Endothelial cell of umbilical vein (primary cell): ENCODE results near the gene DKK3. TPM values are rescaled to one million over a fixed set of nuclear protein-coding genes. Genes with fewer than 3 reads are reported as not detected.
A peak's percentile ranks its signal among the peaks of the same experiment; 100 is the strongest.

Source experiments
- BruUV-seq: library from RNA; stranded (reverse); fragments of 400-500 nt; replicated peaks from 2 replicates; lab custom pipeline; 2021; lab: Mats Ljungman, UMichigan
- CTCF ChIA-PET: fragments of 300-600, 350-600 bp; sonication (Branson Sonifier 250); formaldehyde crosslinking; loops from one replicate; lab custom pipeline; 2021; ENCODE audit warnings: antibody characterized with exemption, inconsistent platforms; lab: Charles Lee
- POLR2A ChIA-PET: fragments of 300-600, 350-600 bp; sonication (Branson Sonifier 250); formaldehyde crosslinking; loops from one replicate; lab custom pipeline; 2021; ENCODE audit warnings: antibody characterized with exemption, inconsistent platforms; lab: Charles Lee
- DNase-seq: peaks from one replicate; pipeline ENCODE4 v3.0.0-alpha.2; 2011; ENCODE audit warnings: low read depth, low spot score
- FAIRE-seq: peaks from 2 replicates; lab custom pipeline; 2011; peaks lifted over from hg19 to GRCh38; lab: Jason Lieb, UNC
- H2AFZ ChIP-seq: 2 replicates; pipeline ENCODE4 v1.6.0; 2012; ENCODE audit warnings: low read depth, low read length, control low read depth, inconsistent platforms
- H3K27ac ChIP-seq: 2 replicates; pipeline ENCODE4 v1.5.1; 2011; ENCODE audit warnings: low read depth, mild to moderate bottlenecking, control low read depth, low read length, moderate library complexity; ENCODE audit not compliant: insufficient read depth
- H3K27me3 ChIP-seq, 2 experiments: 2 replicates each; pipeline versions ENCODE4 v1.6.0 to v1.6.1; 2011; ENCODE audit warnings: low read length in 2 of 2, mixed read lengths in 1 of 2; ENCODE audit not compliant: control insufficient read depth in 2 of 2, insufficient read depth in 2 of 2
- H3K36me3 ChIP-seq, 2 experiments: 2 replicates in 1 of 2; 3 replicates in 1 of 2; pipeline ENCODE4 v1.5.1; 2011; ENCODE audit warnings: low read length in 2 of 2, mild to moderate bottlenecking in 1 of 2, moderate library complexity in 1 of 2; ENCODE audit not compliant: control insufficient read depth in 2 of 2, insufficient read depth in 2 of 2; ENCODE audit errors: extremely low read depth in 1 of 2
- H3K4me1 ChIP-seq: 3 replicates; pipeline ENCODE4 v1.5.1; 2011; ENCODE audit warnings: mild to moderate bottlenecking, low read length; ENCODE audit not compliant: control insufficient read depth, insufficient read depth; ENCODE audit errors: extremely low read depth
- H3K4me2 ChIP-seq: 2 replicates; pipeline ENCODE4 v1.6.1; 2011; ENCODE audit warnings: low read length, control low read depth, mixed read lengths; ENCODE audit not compliant: insufficient read depth
- H3K4me3 ChIP-seq, 3 experiments: fragments of 200-600 bp in 1 of 3; sonication (generic), shearing (Covaris generic) in 1 of 3; replicated peaks in 1 of 3; 2 replicates each; pipeline ENCODE4 v1.5.1; 2011 to 2016; ENCODE audit warnings: control low read depth in 3 of 3, low read length in 3 of 3, mild to moderate bottlenecking in 2 of 3, inconsistent platforms in 1 of 3, low read depth in 1 of 3, moderate library complexity in 1 of 3; ENCODE audit not compliant: insufficient read depth in 1 of 3
- H3K79me2 ChIP-seq: 2 replicates; pipeline ENCODE4 v1.6.0; 2012; ENCODE audit warnings: low read length, inconsistent platforms; ENCODE audit not compliant: control insufficient read depth, insufficient read depth
- H3K9ac ChIP-seq: replicated peaks from 2 replicates; pipeline ENCODE3; 2011; ENCODE audit warnings: low read length, control low read depth; ENCODE audit not compliant: insufficient read depth; ENCODE audit errors: extremely low read depth
- H3K9me1 ChIP-seq: replicated peaks from 3 replicates; pipeline ENCODE4 v1.6.0; 2011; ENCODE audit warnings: mild to moderate bottlenecking, low read length; ENCODE audit not compliant: control insufficient read depth, insufficient read depth; ENCODE audit errors: extremely low read depth
- H3K9me3 ChIP-seq: replicated peaks from 2 replicates; pipeline ENCODE4 v1.5.1; 2012; ENCODE audit warnings: low read length, inconsistent platforms; ENCODE audit not compliant: control insufficient read depth, insufficient read depth
- H4K20me1 ChIP-seq: replicated peaks from 2 replicates; pipeline ENCODE3; 2011; ENCODE audit warnings: mild to moderate bottlenecking, low read length; ENCODE audit not compliant: control insufficient read depth, insufficient read depth; ENCODE audit errors: extremely low read depth
- CTCF ChIP-seq, 2 donors: IDR thresholded peaks; 1 replicate in 1 of 2; 2 replicates in 1 of 2; pipeline ENCODE4 v1.5.1; 2011; ENCODE audit warnings: low read length in 2 of 2, mild to moderate bottlenecking in 2 of 2, moderate library complexity in 2 of 2, control low read depth in 1 of 2, inconsistent platforms in 1 of 2, low read depth in 1 of 2; ENCODE audit not compliant: insufficient read depth in 1 of 2; ENCODE audit errors: extremely low read depth in 1 of 2
- EZH2 ChIP-seq: IDR thresholded peaks from 2 replicates; pipeline ENCODE4 v1.6.1; 2012; ENCODE audit warnings: borderline replicate concordance, low read depth, mild to moderate bottlenecking, moderate library complexity, low read length, inconsistent platforms; ENCODE audit not compliant: severe bottlenecking
- FOS ChIP-seq: IDR thresholded peaks from 2 replicates; pipeline ENCODE4 v1.6.1; 2011; ENCODE audit warnings: mild to moderate bottlenecking, low read length, moderate library complexity, borderline replicate concordance; ENCODE audit not compliant: insufficient read depth
- GATA2 ChIP-seq: IDR thresholded peaks from 2 replicates; pipeline ENCODE4 v1.7.0; 2011; ENCODE audit warnings: low read depth, mild to moderate bottlenecking, moderate library complexity, mixed read lengths, low read length; ENCODE audit not compliant: insufficient read length, insufficient read depth
- JUN ChIP-seq: IDR thresholded peaks from 2 replicates; pipeline ENCODE4 v1.6.1; 2011; ENCODE audit warnings: borderline replicate concordance, low read depth; ENCODE audit not compliant: insufficient read length, insufficient read depth
- MAX ChIP-seq: IDR thresholded peaks from 2 replicates; pipeline ENCODE4 v1.6.1; 2011; ENCODE audit not compliant: insufficient read depth, insufficient read length
- MYC ChIP-seq: IDR thresholded peaks from one replicate; pipeline ENCODE4 v1.6.1; 2011; ENCODE audit warnings: mild to moderate bottlenecking, low read depth, low read length
- POLR2A ChIP-seq: IDR thresholded peaks from 2 replicates; pipeline ENCODE4 v1.6.1; 2012; ENCODE audit warnings: low read depth, mild to moderate bottlenecking, control low read depth, low read length
- POLR2AphosphoS5 ChIP-seq: IDR thresholded peaks from 2 replicates; pipeline ENCODE4 v1.6.1; 2012; ENCODE audit warnings: low read depth, mild to moderate bottlenecking, control low read depth, low read length, moderate library complexity; ENCODE audit not compliant: insufficient read depth
- dilution Hi-C: fragments of 300-500 bp; cut with MboI; formaldehyde crosslinking; loops from one replicate; pipeline ENCODE4 v1.15.0; 2019; ENCODE audit warnings: low sequenced_read_pairs; ENCODE audit not compliant: extremely low pct_ligation_motif_present
- intact Hi-C: fragments of 100-400 bp; cut with micrococcal nuclease; formaldehyde crosslinking; loops from one replicate; pipeline ENCODE4 v1.10.0; 2022
- polyA plus RNA-seq, 4 experiments: library from polyadenylated mRNA; depleted of rRNA in 3 of 4; stranded (reverse) in 3 of 4; unstranded in 1 of 4; fragments of >200 nt; gene quantifications; 2 replicates each; pipeline versions ENCODE4 v1.2.1 to v1.2.3, GENCODE V29; 2011 to 2012; ENCODE audit warnings: missing spikeins in 1 of 4
- total RNA-seq: library from RNA; stranded (reverse); gene quantifications from 2 replicates; pipeline ENCODE4 v1.2.3, GENCODE V29; 2021

The DKK3 gene
- total and polyA plus RNA-seq, 2 donors (not counting 3 experiments of a cell fraction or from before 2014, with no cell fraction given) = 131 to 335 TPM

- no peaks in the 10 kb centered on the region for H4K20me1 ChIP-seq
- H3K4me1 ChIP-seq = peaks cover 6% of the 10 kb centered on the region
- H3K79me2 ChIP-seq = no peaks in the 10 kb centered on the region
- no peaks in the 10 kb centered on the region for H3K27me3 ChIP-seq
- intact Hi-C loops = loop anchor here (1.0 kb wide), 4 partner anchors 113 to 351 kb away; no protein-coding TSS in a partner anchor
- no peak overlapping the region for H3K27ac ChIP-seq
- H3K9me3 ChIP-seq = no peaks in the 10 kb centered on the region
- no peak overlapping the region for H3K4me3 ChIP-seq
- no peaks in the 10 kb centered on the region for H3K9me1 ChIP-seq
- ChIA-PET POLR2A (no interaction called here), CTCF (interaction anchor here (0.5 to 2.4 kb wide), 54 partner anchors 9 to 357 kb away, joined by 3 to 108 read pairs (median 4); partner anchors contain the start of genes DKK3, MICAL2 and USP47)
- dilution Hi-C loops = no loop called here
- no peak overlapping the region for H2AFZ ChIP-seq
- no peak overlapping the region for H3K9ac ChIP-seq
- no peak overlapping the region for H3K4me2 ChIP-seq
- FAIRE-seq (peak; percentile 21), DNase-seq (peak; percentile 79)
- peak; percentile 32 to 51 for TF ChIP-seq CTCF (IDR thresholded peaks at IDR 0.05; ENCODE audit: extremely low read depth in 1 of 2, insufficient read depth in 1 of 2, low read depth in 1 of 2, low read length in 2 of 2)
- no peak for TF ChIP-seq JUN
- BruUV-seq = no TSS peak
- H3K36me3 ChIP-seq = peaks cover 0 to 16% of the 10 kb centered on the region in 2 experiments
These were observed 76.9 kb downstream of the DKK3 start for GRCh38 chr11:11931461-11932055.

GRCh38 chr11:11929920-11930319 lies 78.5 kb downstream of the DKK3 start:
- no peak overlapping the region for H2AFZ ChIP-seq
- H3K27me3 ChIP-seq = no peaks in the 10 kb centered on the region
- ChIA-PET POLR2A (no interaction called here), CTCF (interaction anchor here (1.2 to 2.7 kb wide), 2 partner anchors 58 to 114 kb away, joined by 3 to 21 read pairs; no protein-coding TSS in a partner anchor)
- dilution Hi-C loops (no loop called here), intact Hi-C loops (no loop called here)
- no peaks in the 10 kb centered on the region for H4K20me1 ChIP-seq
- H3K9me1 ChIP-seq = no peaks in the 10 kb centered on the region
- DNase-seq (no peak), FAIRE-seq (no peak)
- H3K27ac ChIP-seq = no peak overlapping the region
- no peak overlapping the region for H3K4me2 ChIP-seq
- H3K9me3 ChIP-seq = no peaks in the 10 kb centered on the region
- H3K9ac ChIP-seq = no peak overlapping the region
- H3K4me1 ChIP-seq = peaks cover 6% of the 10 kb centered on the region
- H3K79me2 ChIP-seq = no peaks in the 10 kb centered on the region
- BruUV-seq = no TSS peak
- peaks cover 0 to 16% of the 10 kb centered on the region in 2 experiments for H3K36me3 ChIP-seq
- no peak overlapping the region for H3K4me3 ChIP-seq
- no peak for TF ChIP-seq FOS
- no peak for TF ChIP-seq JUN
- no peak for TF ChIP-seq GATA2
- TF ChIP-seq EZH2 = no peak
- no peak for TF ChIP-seq CTCF (IDR thresholded peaks at IDR 0.05; ENCODE audit: extremely low read depth in 1 of 2, insufficient read depth in 1 of 2, low read depth in 1 of 2, low read length in 2 of 2)
- TF ChIP-seq MYC = no peak
- TF ChIP-seq POLR2AphosphoS5 = no peak
- TF ChIP-seq POLR2A = no peak
- no peak for TF ChIP-seq MAX
